GM12878 (cell line): ENCODE measurements around the gene C1orf21. TPM values are rescaled to one million over a fixed set of nuclear protein-coding genes. Genes with fewer than 3 reads are reported as not detected.

ENCODE experiments used
- ATAC-seq: fragments of 200-7000 bp; cut with Tn5 transposase; 3 replicates; pipeline ENCODE4 v1.9.1; 2020; ENCODE audit warnings: mild to moderate bottlenecking, moderate library complexity
- BruUV-seq: library from RNA; stranded (reverse); fragments of 400-500 nt; replicated peaks from 2 replicates; lab custom pipeline; 2021; lab: Mats Ljungman, UMichigan
- CTCF ChIA-PET: fragments of 300-600 bp; sonication (Branson Sonifier 250); formaldehyde crosslinking; extraction: SDS; loops from one replicate; lab custom pipeline; 2021; ENCODE audit warnings: inconsistent platforms; lab: Yijun Ruan, JAX
- POLR2A ChIA-PET: fragments of 350-600 bp; formaldehyde crosslinking; extraction: SDS; loops from one replicate; lab custom pipeline; 2021; ENCODE audit warnings: inconsistent platforms; lab: Charles Lee
- RAD21 ChIA-PET: fragments of 300-600 bp; sonication (Branson Sonifier 250); formaldehyde crosslinking; loops from one replicate; lab custom pipeline; 2023; ENCODE audit warnings: antibody characterized with exemption; ENCODE audit not compliant: unreplicated experiment; lab: Charles Lee
- SMC1A ChIA-PET: fragments of 300-600 bp; sonication (Branson Sonifier 250); formaldehyde crosslinking; loops from one replicate; lab custom pipeline; 2023; ENCODE audit not compliant: unreplicated experiment, uncharacterized antibody; lab: Charles Lee
- DNase-seq: peaks from one replicate; pipeline ENCODE4 v3.0.0-alpha.2; 2011; ENCODE audit warnings: low read depth, low spot score
- FAIRE-seq: peaks from 3 replicates; lab custom pipeline; 2011; peaks lifted over from hg19 to GRCh38; lab: Jason Lieb, UNC
- H2AFZ ChIP-seq: 2 replicates; pipeline ENCODE4 v1.6.0; 2011; ENCODE audit warnings: low read depth, low read length, control low read depth; ENCODE audit not compliant: control insufficient read depth
- H3K27ac ChIP-seq: 2 replicates; pipeline ENCODE4 v1.5.1; 2011; ENCODE audit warnings: control low read depth; ENCODE audit not compliant: control insufficient read depth, insufficient read depth
- H3K27me3 ChIP-seq, 2 experiments: replicated peaks in 1 of 2; 2 replicates each; pipeline versions ENCODE4 v1.6.0 to v1.6.1; 2011; ENCODE audit warnings: low read length in 1 of 2; ENCODE audit not compliant: control insufficient read depth in 2 of 2, insufficient read depth in 2 of 2
- H3K36me3 ChIP-seq, 2 experiments: 2 replicates each; pipeline ENCODE4 v1.5.1; 2011; ENCODE audit warnings: low read length in 1 of 2; ENCODE audit not compliant: control insufficient read depth in 2 of 2, insufficient read depth in 2 of 2
- H3K4me1 ChIP-seq: 2 replicates; pipeline ENCODE4 v1.6.1; 2011; ENCODE audit warnings: mild to moderate bottlenecking, low read length, moderate library complexity, mixed read lengths; ENCODE audit not compliant: control insufficient read depth, insufficient read depth
- H3K4me2 ChIP-seq: 2 replicates; pipeline ENCODE4 v1.6.0; 2011; ENCODE audit warnings: control low read depth; ENCODE audit not compliant: control insufficient read depth, insufficient read depth
- H3K4me3 ChIP-seq: fragments of 200-600 bp; sonication (generic); 2 replicates; pipeline ENCODE4 v1.5.1; 2016
- H3K79me2 ChIP-seq: 2 replicates; pipeline ENCODE4 v1.6.0; 2011; ENCODE audit warnings: low read length; ENCODE audit not compliant: control insufficient read depth, insufficient read depth
- H3K9ac ChIP-seq: 2 replicates; pipeline ENCODE4 v1.8.0; 2011; ENCODE audit warnings: low read length, control low read depth, mixed read lengths; ENCODE audit not compliant: control insufficient read depth, insufficient read depth
- H3K9me3 ChIP-seq: replicated peaks from 3 replicates; pipeline ENCODE4 v1.5.1; 2011; ENCODE audit warnings: mild to moderate bottlenecking, low read length; ENCODE audit not compliant: control insufficient read depth, insufficient read depth
- H4K20me1 ChIP-seq: 2 replicates; pipeline ENCODE4 v1.6.0; 2011; ENCODE audit not compliant: control insufficient read depth, insufficient read depth
- BACH1 ChIP-seq: fragments of 450-650 bp; IDR thresholded peaks from 2 replicates; pipeline ENCODE4 v1.6.1; 2017; ENCODE audit warnings: mild to moderate bottlenecking, borderline replicate concordance
- BCL11A ChIP-seq: IDR thresholded peaks from 2 replicates; pipeline ENCODE4 v1.6.1; 2011; ENCODE audit warnings: low read depth, low read length
- CBX5 ChIP-seq: sonication (generic); IDR thresholded peaks from 2 replicates; pipeline ENCODE4 v1.6.1; 2016; ENCODE audit warnings: low read depth, moderate library complexity, mild to moderate bottlenecking, inconsistent platforms
- EED ChIP-seq: sonication (generic); IDR thresholded peaks from 2 replicates; pipeline ENCODE4 v1.6.1; 2016; ENCODE audit warnings: antibody characterized with exemption, low read depth
- ETV6 ChIP-seq, 2 experiments: fragments of 450-650 bp in 1 of 2; IDR thresholded peaks in 1 of 2; conservative IDR thresholded peaks in 1 of 2; 2 replicates each; pipeline ENCODE4 v1.6.1; 2014; ENCODE audit warnings: antibody characterized with exemption in 1 of 2, borderline replicate concordance in 1 of 2, low read depth in 1 of 2, mild to moderate bottlenecking in 1 of 2, moderate library complexity in 1 of 2
- GATAD2B ChIP-seq: fragments of 450-650 bp; conservative IDR thresholded peaks from 2 replicates; pipeline ENCODE4 v1.6.1; 2017; ENCODE audit warnings: low read depth, mild to moderate bottlenecking, moderate library complexity
- MEF2A ChIP-seq: IDR thresholded peaks from 2 replicates; pipeline ENCODE4 v1.6.1; 2011; ENCODE audit warnings: low read depth, mild to moderate bottlenecking, low read length, moderate library complexity; ENCODE audit not compliant: insufficient read depth
- MTA2 ChIP-seq: fragments of 450-650 bp; IDR thresholded peaks from 2 replicates; pipeline ENCODE4 v1.6.1; 2016; ENCODE audit warnings: low read depth, mild to moderate bottlenecking, moderate library complexity
- NFIC ChIP-seq: IDR thresholded peaks from 2 replicates; pipeline ENCODE4 v1.6.1; 2012; ENCODE audit warnings: low read depth, mild to moderate bottlenecking, inconsistent platforms, low read length, moderate library complexity
- NFYA ChIP-seq: IDR thresholded peaks from 2 replicates; pipeline ENCODE4 v1.6.1; 2011; ENCODE audit warnings: low read depth, mild to moderate bottlenecking, low read length, improper control_type of control experiment, borderline replicate concordance
- PML ChIP-seq: IDR thresholded peaks from 2 replicates; pipeline ENCODE4 v1.6.1; 2012; ENCODE audit warnings: low read length, inconsistent platforms
- RBBP5 ChIP-seq: fragments of 200-600 bp; sonication (generic); conservative IDR thresholded peaks from 2 replicates; pipeline ENCODE4 v1.6.1; 2016
- SRF ChIP-seq, 2 experiments: IDR thresholded peaks; 2 replicates each; pipeline ENCODE4 v1.6.1; 2011; ENCODE audit warnings: low read depth in 2 of 2, low read length in 2 of 2, mild to moderate bottlenecking in 1 of 2, moderate library complexity in 1 of 2
- WGBS: methylation state at CpG from one replicate; pipeline ENCODE4 v1.1.6; 2016; ENCODE audit warnings: low lambda C conversion rate; ENCODE audit not compliant: insufficient replicate concordance, insufficient coverage; ENCODE audit errors: missing lambda C conversion rate; 5-methylcytosine and 5-hydroxymethylcytosine counted together
- in situ Hi-C: fragments of 300-500 bp; cut with MboI; formaldehyde crosslinking; loops from 9 replicates; pipeline ENCODE4 v1.14.3; 2018; ENCODE audit warnings: mixed read lengths
- intact Hi-C: fragments of 100-400 bp; cut with micrococcal nuclease; formaldehyde crosslinking; loops from one replicate; pipeline ENCODE4 v1.14.2; 2022; ENCODE audit not compliant: unreplicated experiment
- polyA plus RNA-seq, 11 experiments: library from polyadenylated mRNA; depleted of rRNA in 4 of 11; unstranded in 6 of 11; stranded (reverse) in 5 of 11; fragments of >200 nt; fragmentation: Nextera tagmentation in 4 of 11; fragmentation: Illumina TruSeq in 1 of 11; extraction: Ambion mirVana in 4 of 11; extraction: Trizol in 1 of 11; gene quantifications; 1 replicate in 1 of 11; 2 replicates in 10 of 11; pipeline versions ENCODE4 v1.2.1 to v1.2.3, GENCODE V29; 2011 to 2016; ENCODE audit warnings: inconsistent platforms in 2 of 11, missing spikeins in 2 of 11, low read depth in 1 of 11
- total RNA-seq, 4 experiments: library from RNA; depleted of rRNA in 3 of 4; stranded (reverse); fragments of >200 nt in 3 of 4; fragmentation: Illumina TruSeq in 1 of 4; extraction: Trizol in 1 of 4; gene quantifications; 2 replicates each; pipeline versions ENCODE4 v1.2.1 to v1.2.3, GENCODE V29; 2013 to 2021
- TF ChIP-seq, protein P1 (sequence below): IDR thresholded peaks from 2 replicates; pipeline ENCODE4 v1.6.1; 2011; ENCODE audit warnings: low read depth, mild to moderate bottlenecking, low read length, moderate library complexity, borderline replicate concordance; ENCODE audit errors: extremely low read depth

The C1orf21 gene
- total and polyA plus RNA-seq, 10 of the 15 experiments (the other 5 are each of a cell fraction or from before 2014, with no cell fraction given): 0.03 to 1.6 (median 0.17) TPM; not detected in 3

DNA sequence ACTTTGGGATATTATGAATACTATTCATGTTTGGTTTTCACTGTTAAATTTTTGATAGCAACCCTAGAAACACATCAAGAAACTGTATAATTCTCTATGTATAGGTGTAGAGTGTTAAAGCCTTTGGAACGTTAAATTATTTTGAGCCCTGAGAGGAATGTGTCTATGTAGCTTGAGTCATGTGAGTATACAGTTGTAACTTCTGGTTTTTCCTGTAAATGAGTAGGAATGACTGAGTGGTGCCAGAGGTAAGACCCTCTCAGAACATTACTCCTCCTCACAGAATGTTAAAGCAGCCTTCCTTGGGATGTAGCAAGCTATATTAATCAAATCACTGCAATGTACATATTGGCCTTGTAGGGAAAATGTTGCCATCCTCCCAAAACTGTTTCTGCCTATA, 69.0 kb downstream of the C1orf21 start:
- WGBS: 38% methylated on average over 1 of the region's 1 CpG
- TF ChIP-seq RBBP5: no peak
- no peak for TF ChIP-seq CBX5
- TF ChIP-seq, protein P1, sequence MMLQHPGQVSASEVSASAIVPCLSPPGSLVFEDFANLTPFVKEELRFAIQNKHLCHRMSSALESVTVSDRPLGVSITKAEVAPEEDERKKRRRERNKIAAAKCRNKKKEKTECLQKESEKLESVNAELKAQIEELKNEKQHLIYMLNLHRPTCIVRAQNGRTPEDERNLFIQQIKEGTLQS: no peak
- TF ChIP-seq NFYA: no peak
- TF ChIP-seq MEF2A: no peak
- TF ChIP-seq GATAD2B: no peak
- TF ChIP-seq ETV6 (conservative IDR thresholded peaks at IDR 0.05 in 1 of 2, IDR thresholded peaks at IDR 0.05 in 1 of 2; ENCODE audit: borderline replicate concordance in 1 of 2, low read depth in 1 of 2): no peak
- no peak for TF ChIP-seq NFIC
- no peak for TF ChIP-seq EED
- no peak for TF ChIP-seq BCL11A
- no peak for TF ChIP-seq PML
- TF ChIP-seq BACH1: no peak
- TF ChIP-seq MTA2: no peak
- no peak for TF ChIP-seq SRF (IDR thresholded peaks at IDR 0.05; ENCODE audit: low read depth in 2 of 2, low read length in 2 of 2)
- TF ChIP-seq, all 136 proteins: peak for 0
- no peaks in the 10 kb centered on the region for H3K9me3 ChIP-seq
- no peaks in the 10 kb centered on the region for H3K4me1 ChIP-seq
- no peak overlapping the region for H2AFZ ChIP-seq
- H3K4me3 ChIP-seq: no peak overlapping the region
- intact Hi-C loops (no loop called here), in situ Hi-C loops (no loop called here)
- no peaks in the 10 kb centered on the region for H3K79me2 ChIP-seq
- no peak overlapping the region for H3K9ac ChIP-seq
- ATAC-seq (no peak), FAIRE-seq (no peak), DNase-seq (no peak)
- H4K20me1 ChIP-seq: no peaks in the 10 kb centered on the region
- H3K27ac ChIP-seq: no peak overlapping the region
- RAD21 ChIA-PET: no interaction called here
- H3K27me3 ChIP-seq: no peaks in the 10 kb centered on the region; a peak in 1 of 4 replicates
- POLR2A ChIA-PET: no interaction called here
- BruUV-seq: no TSS peak
- no peak overlapping the region for H3K4me2 ChIP-seq
- CTCF ChIA-PET: no interaction called here
- SMC1A ChIA-PET: interaction anchor here (1.0 kb wide), 1 partner anchor 79 kb away, joined by 3 read pairs; no protein-coding TSS in a partner anchor
- no peaks in the 10 kb centered on the region for H3K36me3 ChIP-seq
